NCI-H146 (cell line): ENCODE data around the gene PARP16.
"Not testable (repeated sequence)": the region's sequence is repeated elsewhere in the genome, so short reads cannot be mapped to it uniquely, and the experiment has no call there.

Experiments
- DNase-seq: peaks from one replicate; lab custom pipeline; 2025; lab: John Stamatoyannopoulos, UW

Gene PARP16

DNA sequence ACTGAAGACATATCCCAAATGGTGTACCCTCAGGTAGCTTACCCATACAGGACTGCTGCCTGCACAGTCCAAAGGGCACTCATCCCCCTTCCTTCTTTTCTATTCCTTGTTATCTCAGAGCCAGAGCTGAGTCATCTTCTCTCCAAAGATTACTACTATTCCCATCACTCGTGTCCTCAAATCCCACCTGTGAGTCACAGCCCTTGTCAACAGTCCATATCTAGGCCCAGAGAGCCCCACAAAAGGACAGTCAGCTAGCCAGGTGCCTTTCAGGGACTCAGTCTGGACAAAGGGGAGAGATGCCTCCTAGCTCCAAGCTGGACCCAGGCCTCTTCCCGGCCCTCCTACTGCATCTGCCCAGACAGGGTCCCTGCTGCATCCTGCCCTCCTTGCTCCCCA lies 11.0 kb downstream of the PARP16 start:
- no peak for DNase-seq

DNA sequence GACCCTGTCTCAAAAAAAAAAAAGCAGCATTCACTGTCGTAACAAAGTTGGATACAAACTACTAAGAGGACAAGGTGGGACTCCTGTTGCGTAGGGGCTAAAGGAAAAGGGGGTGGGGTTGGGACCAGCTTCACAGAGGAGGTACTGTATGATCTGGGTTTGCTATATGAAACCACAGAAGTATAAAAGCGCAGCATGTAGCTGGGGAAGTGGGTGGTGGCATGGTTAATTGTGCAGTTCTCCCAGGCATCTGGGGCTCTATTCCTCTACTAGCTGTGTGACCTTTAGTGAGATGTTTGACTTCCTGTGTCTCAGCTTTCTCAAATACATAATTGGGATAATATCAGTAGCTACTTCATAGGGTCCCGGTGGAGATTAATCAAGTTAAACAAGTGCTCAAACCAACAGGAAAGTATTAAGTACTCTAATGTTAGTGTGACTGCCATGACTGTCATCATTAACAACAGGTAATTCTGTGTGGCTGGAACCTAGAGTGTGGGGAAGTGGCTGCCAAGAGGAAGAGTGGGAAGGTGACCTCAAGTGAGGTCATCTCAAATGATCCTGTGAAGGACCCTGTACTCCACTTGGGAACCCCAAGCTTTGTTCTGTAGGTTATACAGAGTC lies 11.5 kb downstream of the PARP16 start:
- no peak for DNase-seq

DNA sequence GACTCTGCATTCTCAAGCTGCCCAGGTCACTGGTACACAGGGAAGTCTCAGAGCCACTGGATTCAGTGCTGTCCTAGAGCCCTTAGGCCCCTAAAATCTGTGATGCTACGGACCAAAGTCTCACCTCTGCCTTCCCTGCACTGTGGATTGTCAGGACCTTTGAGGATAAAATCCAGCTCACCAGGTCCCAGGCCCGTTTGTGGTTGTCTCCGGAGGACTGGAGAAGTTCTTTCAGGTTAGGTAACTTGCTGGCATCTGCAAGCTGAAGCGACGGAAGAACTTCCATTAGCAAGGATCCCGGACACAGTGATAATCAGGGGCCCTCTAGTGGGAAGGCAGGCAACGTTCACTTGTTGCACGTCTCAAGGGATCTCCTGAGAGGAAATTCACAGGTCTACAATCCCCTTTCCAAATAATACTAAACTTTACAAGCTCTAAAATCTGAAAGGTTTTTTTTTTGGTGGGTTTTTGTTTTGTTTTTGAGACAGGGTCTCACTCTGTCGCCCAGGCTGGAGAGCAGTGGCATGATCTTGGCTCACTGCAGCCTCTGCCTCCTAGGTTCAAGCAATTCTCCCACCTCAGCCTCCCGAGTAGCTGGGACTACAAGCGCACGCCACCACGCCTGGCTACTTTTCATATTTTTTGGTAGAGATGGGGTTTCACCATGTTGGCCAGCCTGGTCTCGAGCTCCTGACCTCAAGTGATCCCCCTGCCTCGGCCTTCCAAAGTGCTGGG lies 15.7 kb downstream of the PARP16 start:
- DNase-seq: peak; percentile 12

DNA sequence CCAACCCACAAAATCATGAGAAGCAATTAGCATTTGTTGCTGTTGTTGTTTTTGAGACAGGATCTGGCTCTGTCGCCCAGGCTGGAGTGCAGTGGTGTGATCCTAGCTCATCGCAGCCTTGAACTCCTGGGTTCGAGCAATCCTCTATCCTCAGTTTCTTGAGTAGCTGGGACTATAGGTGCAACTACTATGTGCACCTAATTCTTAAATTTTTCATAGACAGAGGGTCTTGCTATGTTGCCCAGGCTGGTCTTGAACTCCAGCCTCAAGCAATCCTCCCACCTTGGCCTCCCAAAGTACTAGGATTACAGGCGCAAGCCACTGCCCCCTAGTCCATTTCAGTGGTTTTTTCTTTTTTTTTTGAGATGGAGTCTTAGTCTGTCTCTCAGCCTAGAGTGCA lies 18.3 kb downstream of the PARP16 start:
- DNase-seq: no peak

DNA sequence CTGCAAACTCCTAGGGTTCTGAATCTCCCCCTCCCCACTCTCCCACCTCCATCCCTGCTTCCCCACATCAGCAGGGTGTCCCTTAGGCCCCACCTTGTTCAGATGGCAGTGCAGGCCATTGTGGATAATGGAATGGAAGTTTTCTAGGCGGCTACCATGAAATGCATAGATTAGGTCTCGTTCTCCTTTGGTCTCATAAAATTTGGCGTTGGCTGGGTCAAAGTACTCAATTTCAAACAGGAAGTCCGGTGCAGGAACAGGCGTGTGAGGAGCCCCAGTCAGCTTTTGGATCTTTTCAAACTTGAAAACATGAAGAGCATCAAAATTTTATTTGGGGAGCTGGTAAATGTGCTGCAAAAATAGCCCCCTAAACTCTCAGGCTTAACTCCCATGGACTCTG lies 20.2 kb downstream of the PARP16 start:
- DNase-seq: no peak

DNA sequence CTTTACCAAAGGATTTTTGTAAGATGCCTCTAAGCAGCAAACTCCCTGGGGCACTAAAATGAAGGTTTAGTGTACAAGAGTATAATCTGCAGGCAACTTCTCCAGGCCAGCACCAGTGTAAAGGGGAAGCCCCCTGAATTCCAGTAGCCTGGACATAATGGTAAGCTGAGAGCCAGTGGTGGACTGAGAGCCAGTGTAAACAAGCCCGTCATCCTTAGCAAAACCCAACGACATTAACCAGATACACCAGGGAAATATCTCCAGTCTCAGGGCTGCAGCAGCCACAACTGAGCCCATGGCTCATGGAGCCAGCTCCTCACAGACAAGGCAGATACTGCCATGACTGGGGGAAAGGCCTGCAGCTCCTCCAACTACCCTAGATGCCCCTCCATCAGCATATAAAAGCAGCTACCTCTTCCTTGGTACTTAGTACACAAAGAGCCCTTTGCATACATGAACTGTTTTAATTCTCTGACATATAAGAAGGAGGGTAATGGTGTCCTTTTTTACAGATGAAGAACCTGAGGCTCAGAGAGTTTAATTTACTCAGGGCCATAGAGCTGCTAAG lies 21.7 kb downstream of the PARP16 start:
- no peak for DNase-seq

DNA sequence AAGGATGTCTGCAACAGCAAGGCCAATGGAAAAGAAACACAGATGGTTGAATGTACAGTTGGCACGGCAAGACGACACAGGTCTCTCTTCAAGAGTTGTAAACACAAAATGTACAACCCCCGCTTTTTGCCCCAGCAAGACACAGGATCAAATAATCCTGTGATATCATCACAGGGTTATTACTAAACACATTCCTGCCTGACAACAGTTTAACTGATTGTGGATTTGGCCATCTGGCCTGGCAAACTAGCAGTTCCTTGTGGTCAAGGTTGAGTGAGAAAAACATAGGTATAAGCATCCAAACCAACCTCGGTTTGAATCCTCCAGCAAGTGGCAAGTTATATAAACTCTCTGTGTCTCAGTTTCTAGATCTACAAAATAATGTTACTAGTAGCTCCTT lies 23.4 kb downstream of the PARP16 start:
- DNase-seq: no peak

DNA sequence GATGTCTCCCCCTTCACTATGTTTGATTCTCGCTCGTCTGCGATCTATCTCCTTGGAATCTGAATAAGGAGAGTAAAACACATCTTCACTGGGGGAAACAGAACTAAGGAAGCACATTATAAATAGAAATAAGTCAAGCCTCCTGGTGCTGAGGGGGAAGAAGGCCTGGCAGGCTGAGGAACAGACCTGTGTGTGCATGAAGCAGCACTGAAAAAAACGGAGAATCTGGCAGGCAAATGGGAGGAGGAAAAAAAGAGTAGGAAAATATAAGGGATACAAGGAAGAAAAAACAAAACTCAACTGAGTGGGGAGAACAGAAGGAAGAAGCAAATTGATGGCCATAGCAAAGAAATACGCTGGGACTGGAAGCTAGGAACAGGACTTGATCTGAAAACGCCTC lies 25.7 kb downstream of the PARP16 start:
- no peak for DNase-seq

DNA sequence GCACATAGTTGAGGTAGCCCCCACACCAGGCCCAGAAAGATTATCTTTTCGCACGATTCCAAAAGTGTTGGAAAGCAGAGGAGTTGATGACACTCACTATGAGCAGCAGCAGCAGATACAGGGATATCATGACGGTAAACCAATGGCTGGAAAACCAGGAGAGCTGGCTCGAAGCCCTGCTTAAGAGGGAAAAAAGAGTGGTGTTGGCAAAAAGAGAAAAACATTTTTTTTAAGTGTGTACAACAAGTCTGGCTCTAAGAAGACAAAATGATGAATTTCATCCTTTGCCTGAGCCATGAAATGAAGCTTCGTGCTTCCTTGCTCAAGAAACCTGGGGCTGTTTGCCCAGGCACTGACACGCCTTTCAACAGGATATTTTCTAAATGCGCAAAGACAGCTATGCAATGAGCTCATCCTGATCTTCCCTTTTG lies 27.3 kb downstream of the PARP16 start:
- no peak for DNase-seq

DNA sequence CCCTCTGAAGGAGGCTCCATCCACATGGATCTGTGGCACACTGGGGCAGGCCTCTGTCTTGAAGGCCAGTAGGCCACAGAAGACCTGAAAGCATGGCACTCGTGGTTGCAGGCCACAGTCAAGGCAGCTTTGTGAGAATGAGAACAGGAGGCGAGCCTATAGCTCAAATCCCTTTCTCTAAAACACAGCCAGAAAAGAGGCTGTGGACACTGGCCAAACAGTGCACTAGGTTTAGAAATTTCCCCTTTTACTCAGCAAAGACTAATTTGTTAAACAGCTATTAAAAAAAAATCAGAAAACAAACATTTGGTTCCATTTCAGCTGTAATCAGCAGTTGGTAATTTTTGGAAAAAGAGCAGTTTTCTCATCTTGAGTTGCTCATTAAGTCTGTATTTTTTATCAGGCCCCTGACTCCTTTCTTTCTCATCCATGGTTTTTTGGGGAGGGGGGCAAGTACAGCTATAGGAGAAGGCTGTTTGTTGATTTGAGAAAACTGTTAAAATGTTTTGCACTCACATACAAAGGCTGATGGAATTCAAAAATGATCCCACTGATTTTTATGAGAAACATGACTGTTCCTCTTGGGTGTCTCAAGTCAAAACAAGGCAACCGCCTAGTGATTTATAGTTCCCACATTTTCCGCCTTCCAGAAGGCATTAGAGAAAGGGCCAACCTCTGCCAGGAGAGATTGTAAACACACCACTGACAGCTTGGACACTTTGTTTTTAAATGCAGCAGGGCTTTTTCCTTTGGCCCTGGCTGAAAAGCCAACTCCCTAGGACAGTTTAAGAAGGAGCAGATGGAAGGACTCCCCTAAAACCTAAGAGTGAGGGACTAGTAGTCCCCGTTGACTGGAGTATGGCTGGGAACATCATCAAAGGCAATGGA lies 28.1 kb downstream of the PARP16 start:
- no peak for DNase-seq

DNA sequence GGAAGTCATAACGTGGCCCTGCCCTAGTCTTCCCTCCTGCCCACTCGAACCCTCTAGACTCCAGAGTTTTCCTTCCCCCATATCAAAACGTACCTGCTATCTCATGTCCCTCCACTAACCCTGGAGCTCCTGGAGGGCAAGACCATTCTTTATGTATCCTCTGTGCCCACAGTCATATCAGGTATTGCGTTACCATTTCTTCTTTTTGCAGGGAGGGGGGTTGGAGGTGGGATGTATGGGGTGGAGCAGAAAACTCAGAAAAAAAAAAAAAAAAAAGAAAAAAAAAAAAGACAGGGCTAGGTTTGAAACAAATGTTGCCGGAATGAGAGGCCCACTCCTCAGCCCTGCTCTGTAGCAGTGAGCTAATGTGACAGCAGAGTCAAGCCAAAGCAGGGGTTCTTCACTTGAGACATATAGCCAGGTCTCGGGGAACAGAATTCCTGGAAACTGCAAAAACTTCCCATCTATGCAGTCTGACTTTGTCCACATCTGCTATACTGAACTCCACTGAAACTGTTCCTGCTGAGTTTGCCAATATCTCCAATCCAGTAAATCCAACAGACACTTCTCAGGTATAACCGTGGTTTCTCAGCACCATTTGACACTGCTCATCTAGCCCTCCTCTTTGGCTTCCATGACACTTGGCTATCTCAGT lies 31.1 kb downstream of the PARP16 start:
- DNase-seq: no peak

DNA sequence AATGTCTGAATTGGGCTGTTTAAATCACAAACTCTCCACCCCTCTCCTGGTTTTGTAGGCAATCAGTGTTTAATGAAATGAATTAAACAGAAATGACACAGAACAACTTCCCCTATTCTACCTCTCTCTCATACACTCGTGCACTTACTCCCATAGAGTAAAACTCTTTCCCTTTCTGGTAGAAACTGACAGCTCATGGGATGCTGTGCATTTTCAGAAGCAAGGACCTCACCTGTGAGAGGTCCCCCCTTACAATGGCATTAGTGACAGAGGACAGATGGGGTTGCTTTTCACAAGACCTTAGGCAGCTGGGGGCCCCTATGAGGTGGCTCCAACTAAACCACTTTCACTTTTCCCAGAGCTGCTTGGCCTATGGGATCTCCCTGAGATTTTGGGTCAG lies 31.9 kb downstream of the PARP16 start:
- DNase-seq: no peak

DNA sequence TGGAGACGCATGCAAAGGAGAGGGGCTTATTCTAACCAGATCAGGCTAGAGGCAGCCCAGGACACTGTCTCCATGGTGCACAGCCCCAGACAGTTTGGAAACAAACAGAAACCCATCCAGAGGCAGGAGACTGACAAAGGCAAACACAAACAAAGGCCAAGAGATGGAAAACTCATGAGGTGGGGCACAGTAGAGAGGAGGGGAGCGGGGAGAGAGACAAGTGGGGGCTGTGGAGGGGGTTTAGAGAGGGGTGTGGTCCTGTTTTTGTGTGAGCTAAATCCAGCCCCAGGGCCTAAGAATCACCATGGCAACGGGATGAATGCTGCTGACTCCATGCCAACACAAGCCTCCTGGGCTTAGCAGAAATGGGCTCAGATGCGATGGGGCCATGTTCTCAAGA lies 32.3 kb downstream of the PARP16 start:
- peak; percentile 4 for DNase-seq

DNA sequence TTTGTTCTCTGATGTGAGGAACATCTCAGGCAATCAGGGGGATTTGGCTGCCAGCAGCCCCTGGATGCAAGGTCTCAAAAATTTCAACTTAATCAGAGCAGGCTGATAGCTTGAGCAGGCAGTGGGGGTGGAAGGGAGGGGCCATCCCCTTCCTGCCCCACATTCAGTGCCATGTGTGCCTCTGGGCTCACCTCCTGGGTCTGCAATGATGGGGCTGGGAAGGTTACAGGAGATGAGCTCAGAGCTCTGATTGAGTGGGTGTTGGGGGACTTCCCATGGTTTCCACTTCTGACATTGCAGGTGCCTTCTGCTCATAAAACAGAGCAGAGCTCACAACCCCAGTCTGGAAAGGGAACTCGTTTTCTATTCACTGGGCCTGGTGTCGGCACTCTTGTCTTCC lies 37.0 kb downstream of the PARP16 start:
- no peak for DNase-seq

DNA sequence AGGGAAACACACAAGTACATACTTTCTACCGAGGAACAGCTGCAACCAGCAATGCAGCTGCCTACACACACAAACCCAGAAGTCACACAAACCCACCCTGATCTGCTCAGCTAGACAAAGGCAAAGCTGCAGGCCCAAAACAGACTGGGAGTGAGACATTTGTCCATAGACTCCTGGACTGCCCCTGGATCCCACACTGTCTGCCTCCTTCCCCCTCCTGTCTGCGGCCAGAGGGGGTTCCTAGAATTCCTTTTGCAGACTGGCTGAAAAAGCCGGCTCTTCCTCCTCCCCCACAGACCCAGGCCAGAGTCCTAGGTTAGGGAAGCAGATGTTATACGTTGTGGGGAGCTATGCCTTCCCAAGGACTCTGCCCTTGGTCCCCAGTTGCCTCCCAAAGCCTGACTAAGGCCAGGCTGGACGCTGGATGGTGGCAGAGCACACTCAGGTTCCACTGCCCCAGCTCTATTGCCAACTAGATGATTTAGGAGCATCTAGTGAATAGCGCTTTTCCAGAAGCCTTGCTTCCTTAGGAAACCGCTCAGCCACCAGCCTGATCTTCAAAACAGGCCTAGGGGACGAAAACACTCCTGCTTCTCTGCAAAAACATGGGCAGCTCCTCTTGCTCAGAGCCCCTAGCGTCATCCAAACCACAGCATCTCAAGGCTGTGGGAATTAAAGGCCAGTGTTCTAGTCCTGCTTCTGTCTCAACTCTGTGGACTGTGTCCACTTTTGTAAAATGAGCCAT lies 38.0 kb downstream of the PARP16 start:
- no peak for DNase-seq

DNA sequence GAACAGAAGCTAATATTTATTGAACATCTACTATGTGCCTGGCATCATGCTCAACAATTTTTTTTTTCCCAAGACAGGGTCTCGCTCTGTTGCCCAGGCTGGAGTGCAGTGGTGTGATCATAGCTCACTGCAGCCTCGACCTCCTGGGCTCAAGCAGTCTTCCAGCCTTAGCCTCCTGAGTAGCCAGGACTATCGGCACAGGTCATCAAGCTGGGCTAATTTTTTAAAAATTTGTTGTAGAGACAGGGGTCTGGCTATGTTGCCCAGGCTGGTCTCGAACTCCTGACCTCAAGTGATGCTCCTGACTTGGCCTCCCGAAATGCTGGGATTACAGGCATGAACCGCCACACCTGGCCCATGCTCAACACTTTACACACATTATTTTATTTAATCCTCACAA lies 39.7 kb downstream of the PARP16 start:
- no peak for DNase-seq

DNA sequence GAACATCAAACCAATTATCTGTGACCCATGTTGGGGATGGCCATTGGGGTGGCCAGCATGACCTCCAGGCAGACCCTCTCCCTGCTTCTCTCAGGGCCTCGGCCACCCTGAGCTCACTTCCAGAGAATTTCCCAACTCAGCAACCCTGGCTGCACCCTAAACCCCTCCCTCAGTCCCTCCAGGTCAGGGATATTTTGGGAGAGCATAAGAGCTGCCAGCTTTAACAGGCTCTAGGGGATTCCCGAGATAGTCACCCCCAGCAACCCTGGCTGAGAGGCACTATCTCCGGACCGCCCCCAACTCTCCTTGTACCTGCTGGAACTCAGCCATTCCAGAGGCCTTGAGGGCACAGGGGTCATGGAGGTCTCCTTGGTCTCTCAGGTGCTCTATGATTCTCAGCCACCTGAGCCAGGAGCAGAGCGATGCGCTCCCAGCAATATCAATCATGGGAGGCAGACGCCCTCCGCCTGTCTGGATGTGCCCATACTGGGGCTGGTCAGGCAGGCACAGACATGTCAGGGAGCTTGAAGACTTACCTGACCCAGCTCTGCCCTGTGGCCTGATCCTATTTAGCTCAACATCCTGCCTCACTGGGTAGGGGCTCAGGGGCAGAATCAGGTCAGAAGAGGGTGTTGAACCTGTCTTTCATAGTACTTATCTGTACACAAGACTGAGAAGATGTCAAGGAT lies 40.5 kb downstream of the PARP16 start:
- no peak for DNase-seq

DNA sequence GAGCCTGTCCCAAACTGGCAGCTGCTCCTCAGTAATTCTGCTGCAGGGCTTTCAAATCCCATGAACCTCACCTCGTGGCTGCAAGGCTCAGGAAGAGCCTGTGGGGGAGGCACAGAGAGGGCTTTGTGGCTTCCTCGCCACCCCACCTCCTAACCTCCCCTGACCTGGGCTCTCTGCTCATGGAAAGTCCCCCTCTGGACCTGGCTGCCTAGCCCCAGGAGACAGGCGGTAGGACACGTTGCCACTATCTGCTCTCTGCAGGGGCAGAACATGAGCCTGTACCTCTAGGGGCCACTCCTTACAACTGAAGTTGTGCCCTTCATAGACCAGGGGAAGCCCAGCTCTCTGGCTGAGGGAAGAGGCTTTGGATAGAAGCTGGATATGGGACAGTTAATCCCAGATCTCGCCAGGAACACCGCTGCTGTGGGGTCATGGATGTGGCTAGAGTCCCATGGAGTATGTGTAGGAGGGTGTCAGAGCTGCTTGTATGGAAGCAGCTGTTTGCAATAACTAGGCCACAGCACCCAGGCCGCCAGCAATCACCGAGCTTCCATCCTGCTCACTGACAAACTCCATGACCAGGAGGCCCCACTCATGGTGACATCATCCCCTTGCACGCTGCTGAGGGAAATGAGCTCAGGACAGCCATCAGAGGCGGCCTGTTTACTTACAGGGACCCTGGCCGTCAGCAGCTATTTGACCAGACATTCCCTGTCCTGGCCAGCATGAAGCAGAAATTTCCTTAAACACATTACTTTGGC lies 41.4 kb downstream of the PARP16 start:
- no peak for DNase-seq

DNA sequence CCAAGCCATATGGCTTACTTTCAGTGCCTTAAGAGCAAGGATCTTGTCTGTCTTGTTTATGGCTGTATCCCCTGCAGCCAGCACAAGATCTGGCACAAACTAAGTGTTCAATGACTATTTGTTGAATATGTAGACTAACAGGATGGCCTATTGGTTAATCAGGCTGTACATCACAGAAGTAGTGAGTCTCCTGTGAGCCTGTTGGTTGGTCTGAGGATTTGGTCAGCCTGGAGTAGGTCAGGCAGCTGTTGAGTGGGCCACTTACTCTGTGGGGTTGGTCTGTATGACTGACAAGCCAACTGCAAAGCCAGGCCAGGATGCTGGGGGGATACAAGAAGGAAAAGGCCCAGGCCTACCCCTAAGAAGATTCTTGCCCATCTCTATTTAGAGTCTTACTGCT lies 42.0 kb downstream of the PARP16 start:
- no peak for DNase-seq

DNA sequence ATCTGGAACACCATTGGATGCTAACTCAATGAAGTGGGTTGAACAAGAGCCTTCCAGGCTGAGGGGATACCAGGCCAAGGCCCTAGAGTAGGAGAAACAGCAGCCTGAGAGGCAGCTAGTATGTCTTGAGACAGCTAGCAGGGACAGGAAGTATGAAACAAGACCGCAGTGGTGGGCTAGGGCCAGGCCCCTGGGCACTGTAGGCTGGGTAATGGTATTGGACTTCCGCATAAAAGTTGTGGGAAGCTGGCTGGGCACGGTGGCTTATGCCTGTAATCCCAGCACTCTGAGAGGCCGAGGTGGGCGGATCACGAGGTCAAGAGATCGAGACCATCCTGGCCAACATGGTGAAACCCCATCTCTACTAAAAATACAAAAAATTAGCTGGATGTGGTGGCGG lies 50.2 kb downstream of the PARP16 start:
- DNase-seq: not testable (repeated sequence)
